C4-2B (cell line): Measurements from ENCODE around the gene BRD1.

Experiments used
- H3K27ac ChIP-seq: fragments of 450-650 bp; 2 replicates; pipeline ENCODE4 v1.5.1; 2017
- ZFX ChIP-seq: fragments of 450-650 bp; IDR thresholded peaks from 2 replicates; pipeline ENCODE4 v1.6.1; 2017
- TF ChIP-seq, protein P1 (sequence below): fragments of 450-650 bp; conservative IDR thresholded peaks from 2 replicates; pipeline ENCODE4 v1.5.1; 2017; ENCODE audit warnings: mild to moderate bottlenecking

Gene BRD1

DNA sequence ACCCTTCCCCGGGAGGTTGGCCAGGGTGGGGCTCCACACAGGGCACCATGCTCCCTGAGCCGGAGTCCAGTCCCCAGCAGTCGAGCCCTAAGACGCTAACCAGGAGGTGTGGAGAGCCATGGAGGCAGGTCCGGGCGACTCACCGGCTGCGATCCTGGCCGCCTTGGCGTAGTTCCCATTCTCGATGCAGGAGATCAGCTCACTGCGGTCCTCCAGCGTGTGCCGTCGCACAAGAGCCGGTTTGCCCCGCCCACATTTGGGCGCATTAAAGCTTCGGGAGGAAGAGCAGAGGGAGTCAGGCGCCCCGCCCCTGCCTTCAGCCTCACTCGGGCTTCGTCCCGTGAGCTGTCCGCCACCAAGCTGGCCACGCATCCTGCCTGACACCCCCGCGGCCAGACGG lies 50.8 kb downstream of the BRD1 start:
- TF ChIP-seq, protein P1, sequence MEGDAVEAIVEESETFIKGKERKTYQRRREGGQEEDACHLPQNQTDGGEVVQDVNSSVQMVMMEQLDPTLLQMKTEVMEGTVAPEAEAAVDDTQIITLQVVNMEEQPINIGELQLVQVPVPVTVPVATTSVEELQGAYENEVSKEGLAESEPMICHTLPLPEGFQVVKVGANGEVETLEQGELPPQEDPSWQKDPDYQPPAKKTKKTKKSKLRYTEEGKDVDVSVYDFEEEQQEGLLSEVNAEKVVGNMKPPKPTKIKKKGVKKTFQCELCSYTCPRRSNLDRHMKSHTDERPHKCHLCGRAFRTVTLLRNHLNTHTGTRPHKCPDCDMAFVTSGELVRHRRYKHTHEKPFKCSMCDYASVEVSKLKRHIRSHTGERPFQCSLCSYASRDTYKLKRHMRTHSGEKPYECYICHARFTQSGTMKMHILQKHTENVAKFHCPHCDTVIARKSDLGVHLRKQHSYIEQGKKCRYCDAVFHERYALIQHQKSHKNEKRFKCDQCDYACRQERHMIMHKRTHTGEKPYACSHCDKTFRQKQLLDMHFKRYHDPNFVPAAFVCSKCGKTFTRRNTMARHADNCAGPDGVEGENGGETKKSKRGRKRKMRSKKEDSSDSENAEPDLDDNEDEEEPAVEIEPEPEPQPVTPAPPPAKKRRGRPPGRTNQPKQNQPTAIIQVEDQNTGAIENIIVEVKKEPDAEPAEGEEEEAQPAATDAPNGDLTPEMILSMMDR, result no peak
- TF ChIP-seq ZFX, result no peak

DNA sequence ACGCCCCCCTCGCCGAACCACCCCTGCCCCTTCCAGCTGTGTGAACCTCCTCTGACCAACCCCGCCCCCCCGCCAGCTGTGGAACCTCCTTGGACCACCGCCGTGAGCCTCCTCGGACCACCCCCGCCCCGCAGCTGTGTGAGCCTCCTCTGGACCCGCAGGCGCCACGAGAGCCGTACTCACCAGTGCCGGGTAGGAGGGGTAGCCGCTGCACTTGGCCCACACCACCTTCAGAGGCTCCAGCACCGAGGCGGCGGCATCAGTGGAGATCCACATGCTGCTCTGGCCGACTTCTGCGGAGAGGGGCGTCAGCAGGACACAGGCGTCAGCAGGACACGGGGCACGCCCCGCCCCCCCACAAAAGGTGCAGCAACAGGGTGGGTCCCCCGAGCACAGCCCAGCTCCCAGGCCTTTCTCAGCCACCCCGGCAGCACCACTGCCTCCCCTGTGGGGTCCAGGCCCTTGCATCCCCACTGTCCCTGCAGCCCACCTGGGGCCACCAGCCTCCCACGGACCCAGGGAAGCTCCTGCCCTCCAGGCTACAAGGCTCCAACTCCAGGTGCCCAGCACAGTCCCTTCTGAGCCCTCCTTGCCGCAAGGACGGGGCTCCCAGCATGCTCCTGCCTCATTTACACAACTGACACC lies 51.7 kb downstream of the BRD1 start:
- H3K27ac ChIP-seq, result no peak overlapping the region
- TF ChIP-seq, protein P1, result no peak
- no peak for TF ChIP-seq ZFX

More for the DNA sequence above, 50.8 kb downstream of the BRD1 start:
- H3K27ac ChIP-seq, result no peak overlapping the region

- no peak overlapping the region for H3K27ac ChIP-seq
- no peak for TF ChIP-seq ZFX
- TF ChIP-seq, protein P1, result no peak
Measured at GRCh38 chr22:49775191-49775866, 52.3 kb downstream of the BRD1 start.

DNA sequence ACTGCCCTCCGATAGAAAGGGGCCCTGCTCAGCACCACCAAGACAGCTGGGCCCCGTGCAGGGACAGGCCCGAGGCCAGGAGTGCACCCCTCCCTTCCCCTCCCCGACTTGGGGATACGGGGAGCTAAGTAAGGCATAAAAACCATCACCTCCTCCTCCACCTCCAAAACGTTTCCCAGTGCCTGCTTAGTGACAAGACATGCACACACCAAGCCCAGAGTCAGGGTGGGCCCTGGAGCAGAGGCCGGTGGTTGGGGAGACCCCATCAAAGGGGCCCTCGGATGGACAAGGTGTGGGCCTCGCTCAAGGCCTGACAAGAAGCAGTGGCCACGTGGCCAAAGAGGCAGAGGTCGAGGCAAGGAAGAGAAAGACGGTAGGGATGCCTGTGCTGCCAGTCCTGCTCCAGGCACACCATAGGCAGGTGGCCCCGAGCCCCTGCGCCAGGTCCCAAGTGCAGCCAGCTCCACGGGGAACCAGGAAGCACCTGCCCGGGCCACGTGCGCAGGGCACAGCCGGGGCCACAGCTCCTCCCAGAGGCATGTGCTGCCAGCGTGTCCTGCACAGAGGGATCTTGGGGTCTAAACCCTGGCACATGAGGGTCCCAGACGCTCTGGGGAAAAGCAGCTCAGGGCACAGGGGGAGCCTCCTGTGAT lies 53.0 kb downstream of the BRD1 start:
- H3K27ac ChIP-seq, result no peak overlapping the region
- no peak for TF ChIP-seq ZFX
- TF ChIP-seq, protein P1, result no peak

DNA sequence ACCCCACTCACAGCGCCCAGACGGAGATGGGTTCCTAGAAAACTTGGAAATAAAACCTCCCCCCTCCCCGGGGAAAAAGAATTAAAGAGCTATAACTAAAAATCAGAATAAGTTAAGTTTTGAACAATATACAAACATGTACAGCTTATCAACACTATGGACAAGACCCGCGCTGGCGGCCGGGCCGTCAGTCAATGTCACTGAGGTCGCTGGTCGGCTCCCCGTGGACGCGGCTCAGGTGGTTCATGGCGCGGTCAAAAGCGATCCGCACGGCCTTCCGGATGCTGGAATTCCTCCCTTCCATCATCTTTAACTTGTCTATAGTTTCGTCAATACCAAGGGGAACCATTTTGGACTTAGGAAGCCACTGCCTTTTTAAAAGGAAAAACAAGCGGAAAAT lies 53.6 kb downstream of the BRD1 start:
- no peak overlapping the region for H3K27ac ChIP-seq
- TF ChIP-seq ZFX, result no peak
- TF ChIP-seq, protein P1, result no peak

DNA sequence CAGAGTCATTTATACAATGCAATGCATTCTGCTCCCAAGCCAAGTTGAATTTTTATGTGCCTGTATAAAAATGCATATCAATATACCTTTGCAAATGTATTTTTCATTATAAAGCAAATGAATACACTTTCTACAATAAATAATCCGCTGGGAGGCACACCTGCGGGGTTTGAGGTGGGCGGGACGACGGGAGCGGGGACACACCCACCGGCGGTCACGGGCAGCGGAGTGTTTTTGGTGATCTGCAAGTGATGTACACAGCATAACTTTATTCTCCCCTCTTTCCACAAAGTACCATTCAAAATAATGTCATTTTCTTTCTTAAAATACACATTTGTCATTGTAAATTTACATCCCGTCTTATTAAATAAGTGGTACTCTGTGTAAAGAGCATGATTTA lies 54.1 kb downstream of the BRD1 start:
- TF ChIP-seq, protein P1, result no peak
- TF ChIP-seq ZFX, result no peak
- no peak overlapping the region for H3K27ac ChIP-seq

DNA sequence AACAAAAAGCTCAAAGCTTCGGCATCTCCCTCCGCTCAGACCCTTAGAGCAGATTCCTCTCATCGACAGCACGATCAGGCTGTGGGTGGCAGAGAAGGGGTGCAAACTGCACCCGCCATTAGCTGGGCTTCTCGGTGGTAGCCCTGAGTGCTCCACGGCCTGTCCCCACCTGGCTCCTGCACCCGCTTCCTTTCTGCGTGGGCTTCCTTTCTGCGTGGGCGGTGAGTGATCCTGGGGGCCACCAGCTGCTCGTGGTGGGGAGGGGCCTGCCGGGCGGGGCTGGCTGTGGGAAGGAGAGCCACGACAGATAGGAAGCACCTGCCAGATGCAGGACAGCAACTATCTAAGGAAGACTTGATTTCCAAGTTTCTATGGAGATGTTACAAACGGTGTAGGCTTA lies 55.0 kb downstream of the BRD1 start:
- no peak overlapping the region for H3K27ac ChIP-seq
- TF ChIP-seq, protein P1, result no peak
